Cardiac fibroblast (primary cell): ENCODE results near the gene TUBGCP6.

ENCODE experiments used
- DNase-seq, 2 donors: peaks; one replicate each; pipeline versions ENCODE4 v3.0.0 to v3.0.0-alpha.2; 2010; ENCODE audit warnings: low read depth in 2 of 2
- H3K4me3 ChIP-seq, 2 donors: replicated peaks in 1 of 2; 1 replicate in 1 of 2; 2 replicates in 1 of 2; pipeline ENCODE4 v1.5.1; 2011; ENCODE audit warnings: low read depth in 2 of 2, low read length in 2 of 2, mild to moderate bottlenecking in 2 of 2, moderate library complexity in 1 of 2
- CTCF ChIP-seq: IDR thresholded peaks from one replicate; pipeline ENCODE4 v1.5.1; 2011; ENCODE audit warnings: low read depth, mild to moderate bottlenecking, low read length, inconsistent platforms

The TUBGCP6 gene

GRCh38 chr22:50179937-50180726, 64.7 kb downstream of the TUBGCP6 start:
- TF ChIP-seq CTCF = no peak
- no peak overlapping the region for H3K4me3 ChIP-seq
- DNase-seq = no peak

GRCh38 chr22:50178871-50179869, 65.7 kb downstream of the TUBGCP6 start:
- TF ChIP-seq CTCF = no peak
- no peak for DNase-seq
- no peak overlapping the region for H3K4me3 ChIP-seq

GRCh38 chr22:50178471-50178864, 66.4 kb downstream of the TUBGCP6 start:
- DNase-seq = no peak
- H3K4me3 ChIP-seq = no peak overlapping the region
- TF ChIP-seq CTCF = no peak

GRCh38 chr22:50177537-50178470, 67.0 kb downstream of the TUBGCP6 start:
- no peak for DNase-seq
- no peak overlapping the region for H3K4me3 ChIP-seq
- no peak for TF ChIP-seq CTCF

GRCh38 chr22:50176850-50177536, 67.8 kb downstream of the TUBGCP6 start:
- H3K4me3 ChIP-seq = no peak overlapping the region
- no peak for DNase-seq
- no peak for TF ChIP-seq CTCF
